ENCODE results near the gene WDR13. TPM values are rescaled to one million over a fixed set of nuclear protein-coding genes. Genes with fewer than 3 reads are reported as not detected.

The WDR13 gene
- total RNA-seq, 1 experiment from 2014 or later = 48.1 TPM

GRCh38 chrX:48601741-48602394 is 4.6 kb downstream of the WDR13 start:
- POLR2A ChIA-PET (ENCODE audit: low non-redundant PET) = no interaction called here
- no peak overlapping the region for H3K27ac ChIP-seq (ENCODE audit: low read depth, low read length, poor library complexity, severe bottlenecking)
- no peak overlapping the region for H3K4me3 ChIP-seq (ENCODE audit: low read depth, low read length, poor library complexity, severe bottlenecking)

DNA sequence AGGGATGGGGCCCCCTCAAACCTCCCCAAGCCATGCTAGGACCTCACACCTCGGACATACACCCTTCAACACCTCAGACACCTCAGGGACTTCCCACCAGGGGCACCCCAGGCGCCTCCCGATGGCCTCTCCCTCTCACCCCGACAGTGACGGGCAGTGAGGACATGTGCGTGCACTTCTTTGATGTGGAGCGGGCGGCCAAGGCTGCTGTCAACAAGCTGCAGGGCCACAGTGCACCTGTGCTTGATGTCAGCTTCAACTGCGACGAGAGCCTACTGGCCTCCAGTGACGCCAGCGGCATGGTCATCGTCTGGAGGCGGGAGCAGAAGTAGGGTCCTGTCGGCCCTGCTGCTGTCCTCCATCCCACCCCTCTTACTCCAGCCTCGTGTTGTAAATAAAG is 7.4 kb downstream of the WDR13 start:
- no peaks in the 10 kb centered on the region for H3K4me1 ChIP-seq (ENCODE audit: insufficient read depth, low read length, poor library complexity, severe bottlenecking)

More at GRCh38 chrX:48601741-48602394, 4.6 kb downstream of the WDR13 start:
- CTCF ChIA-PET = no interaction called here
- H3K9me3 ChIP-seq (ENCODE audit: low read depth, low read length, poor library complexity, severe bottlenecking) = no peaks in the 10 kb centered on the region
- intact Hi-C loops (cut with micrococcal nuclease; ENCODE audit: unreplicated experiment) = no loop called here
- no peaks in the 10 kb centered on the region for H3K27me3 ChIP-seq (replicated peaks; ENCODE audit: insufficient read depth, low read depth, low read length, poor library complexity)
- TF ChIP-seq, protein P1, sequence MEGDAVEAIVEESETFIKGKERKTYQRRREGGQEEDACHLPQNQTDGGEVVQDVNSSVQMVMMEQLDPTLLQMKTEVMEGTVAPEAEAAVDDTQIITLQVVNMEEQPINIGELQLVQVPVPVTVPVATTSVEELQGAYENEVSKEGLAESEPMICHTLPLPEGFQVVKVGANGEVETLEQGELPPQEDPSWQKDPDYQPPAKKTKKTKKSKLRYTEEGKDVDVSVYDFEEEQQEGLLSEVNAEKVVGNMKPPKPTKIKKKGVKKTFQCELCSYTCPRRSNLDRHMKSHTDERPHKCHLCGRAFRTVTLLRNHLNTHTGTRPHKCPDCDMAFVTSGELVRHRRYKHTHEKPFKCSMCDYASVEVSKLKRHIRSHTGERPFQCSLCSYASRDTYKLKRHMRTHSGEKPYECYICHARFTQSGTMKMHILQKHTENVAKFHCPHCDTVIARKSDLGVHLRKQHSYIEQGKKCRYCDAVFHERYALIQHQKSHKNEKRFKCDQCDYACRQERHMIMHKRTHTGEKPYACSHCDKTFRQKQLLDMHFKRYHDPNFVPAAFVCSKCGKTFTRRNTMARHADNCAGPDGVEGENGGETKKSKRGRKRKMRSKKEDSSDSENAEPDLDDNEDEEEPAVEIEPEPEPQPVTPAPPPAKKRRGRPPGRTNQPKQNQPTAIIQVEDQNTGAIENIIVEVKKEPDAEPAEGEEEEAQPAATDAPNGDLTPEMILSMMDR (conservative IDR thresholded peaks at IDR 0.05; ENCODE audit: low read depth, low read length) = no peak
- TF ChIP-seq EZH2 (IDR thresholded peaks at IDR 0.05; ENCODE audit: borderline replicate concordance, low read depth, low read length, poor library complexity, severe bottlenecking) = no peak
- DNase-seq (ENCODE audit: low spot score) = no peak
- no peaks in the 10 kb centered on the region for H3K4me1 ChIP-seq (ENCODE audit: insufficient read depth, low read length, poor library complexity, severe bottlenecking)
- peaks cover 21% of the 10 kb centered on the region for H3K36me3 ChIP-seq (ENCODE audit: insufficient read depth, low read length, poor library complexity, severe bottlenecking)
- no TSS peak for BruUV-seq (replicated peaks)

GRCh38 chrX:48606091-48606490 is 8.8 kb downstream of the WDR13 start:
- no TSS peak for BruUV-seq (replicated peaks)
- Histone ChIP-seq H3K27me3 (replicated peaks; ENCODE audit: insufficient read depth, low read depth, low read length, poor library complexity) (no peaks in the 10 kb centered on the region), H3K9me3 (ENCODE audit: low read depth, low read length, poor library complexity, severe bottlenecking) (no peaks in the 10 kb centered on the region), H3K36me3 (ENCODE audit: insufficient read depth, low read length, poor library complexity, severe bottlenecking) (peaks cover 3% of the 10 kb centered on the region), H3K4me1 (ENCODE audit: insufficient read depth, low read length, poor library complexity, severe bottlenecking) (no peaks in the 10 kb centered on the region), H3K4me3 (ENCODE audit: low read depth, low read length, poor library complexity, severe bottlenecking) (no peak overlapping the region), H3K27ac (ENCODE audit: low read depth, low read length, poor library complexity, severe bottlenecking) (no peak overlapping the region)
- ChIA-PET POLR2A (ENCODE audit: low non-redundant PET) (no interaction called here), CTCF (no interaction called here)
- no peak for TF ChIP-seq EZH2 (IDR thresholded peaks at IDR 0.05; ENCODE audit: borderline replicate concordance, low read depth, low read length, poor library complexity, severe bottlenecking)
- TF ChIP-seq, protein P1 (conservative IDR thresholded peaks at IDR 0.05; ENCODE audit: low read depth, low read length) = peak; percentile 36; the same call in 1 of the 2 replicates
- no peak for DNase-seq (ENCODE audit: low spot score)
- intact Hi-C loops (cut with micrococcal nuclease; ENCODE audit: unreplicated experiment) = no loop called here

More for the DNA sequence above, 7.4 kb downstream of the WDR13 start:
- peaks cover 9% of the 10 kb centered on the region for H3K36me3 ChIP-seq (ENCODE audit: insufficient read depth, low read length, poor library complexity, severe bottlenecking)
- no peak for TF ChIP-seq EZH2 (IDR thresholded peaks at IDR 0.05; ENCODE audit: borderline replicate concordance, low read depth, low read length, poor library complexity, severe bottlenecking)
- TF ChIP-seq, protein P1 (conservative IDR thresholded peaks at IDR 0.05; ENCODE audit: low read depth, low read length) = no peak
- DNase-seq (ENCODE audit: low spot score) = no peak
- CTCF ChIA-PET = no interaction called here
- intact Hi-C loops (cut with micrococcal nuclease; ENCODE audit: unreplicated experiment) = no loop called here
- H3K4me3 ChIP-seq (ENCODE audit: low read depth, low read length, poor library complexity, severe bottlenecking) = no peak overlapping the region
- POLR2A ChIA-PET (ENCODE audit: low non-redundant PET) = no interaction called here
- BruUV-seq (replicated peaks) = no TSS peak
- H3K27me3 ChIP-seq (replicated peaks; ENCODE audit: insufficient read depth, low read depth, low read length, poor library complexity) = no peaks in the 10 kb centered on the region
- H3K9me3 ChIP-seq (ENCODE audit: low read depth, low read length, poor library complexity, severe bottlenecking) = no peaks in the 10 kb centered on the region
- no peak overlapping the region for H3K27ac ChIP-seq (ENCODE audit: low read depth, low read length, poor library complexity, severe bottlenecking)
